ENCODE measurements around the gene MAPKAPK2. TPM values are rescaled to one million over a fixed set of nuclear protein-coding genes. Genes with fewer than 3 reads are reported as not detected.
A peak's percentile ranks its signal among the peaks of the same experiment; 100 is the strongest.

MAPKAPK2 gene
- total and polyA plus RNA-seq, 2 of the 13 experiments (the other 11 are each of a cell fraction or from before 2014, with no cell fraction given): 16.6 to 34.0 TPM

- TF ChIP-seq TBP (CRISPR knock-in tag; IDR thresholded peaks at IDR 0.05) (no peak), TCF7 (IDR thresholded peaks at IDR 0.05; ENCODE audit: low read depth) (peak; percentile 63), KDM1A (CRISPR knock-in tag; IDR thresholded peaks at IDR 0.05) (peak; percentile 80), ZNF512B (CRISPR knock-in tag; IDR thresholded peaks at IDR 0.05; ENCODE audit: borderline replicate concordance) (no peak), RARA (CRISPR knock-in tag; IDR thresholded peaks at IDR 0.05) (peak; percentile 65), IRF9 (CRISPR knock-in tag; IDR thresholded peaks at IDR 0.05; ENCODE audit: borderline replicate concordance) (no peak), ZNF20 (CRISPR knock-in tag; IDR thresholded peaks at IDR 0.05) (no peak), PRPF4 (IDR thresholded peaks at IDR 0.05; ENCODE audit: low read depth, low read length, poor library complexity, severe bottlenecking) (no peak), ZNF678 (CRISPR knock-in tag; IDR thresholded peaks at IDR 0.05) (no peak), MED8 (CRISPR knock-in tag; IDR thresholded peaks at IDR 0.05; ENCODE audit: insufficient replicate concordance) (no peak), ZNF605 (CRISPR knock-in tag; IDR thresholded peaks at IDR 0.05) (no peak), ZNF253 (CRISPR knock-in tag; IDR thresholded peaks at IDR 0.05; ENCODE audit: borderline replicate concordance) (no peak)
- TF ChIP-seq, protein P1, sequence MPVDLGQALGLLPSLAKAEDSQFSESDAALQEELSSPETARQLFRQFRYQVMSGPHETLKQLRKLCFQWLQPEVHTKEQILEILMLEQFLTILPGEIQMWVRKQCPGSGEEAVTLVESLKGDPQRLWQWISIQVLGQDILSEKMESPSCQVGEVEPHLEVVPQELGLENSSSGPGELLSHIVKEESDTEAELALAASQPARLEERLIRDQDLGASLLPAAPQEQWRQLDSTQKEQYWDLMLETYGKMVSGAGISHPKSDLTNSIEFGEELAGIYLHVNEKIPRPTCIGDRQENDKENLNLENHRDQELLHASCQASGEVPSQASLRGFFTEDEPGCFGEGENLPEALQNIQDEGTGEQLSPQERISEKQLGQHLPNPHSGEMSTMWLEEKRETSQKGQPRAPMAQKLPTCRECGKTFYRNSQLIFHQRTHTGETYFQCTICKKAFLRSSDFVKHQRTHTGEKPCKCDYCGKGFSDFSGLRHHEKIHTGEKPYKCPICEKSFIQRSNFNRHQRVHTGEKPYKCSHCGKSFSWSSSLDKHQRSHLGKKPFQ (CRISPR knock-in tag; IDR thresholded peaks at IDR 0.05; ENCODE audit: insufficient replicate concordance): no peak
Observed at GRCh38 chr1:206699626-206700025, 14.9 kb downstream of the MAPKAPK2 start (continued).
